HepG2 (cell line): Measurements from ENCODE around the gene TTC6. TPM values are rescaled to one million over a fixed set of nuclear protein-coding genes. Genes with fewer than 3 reads are reported as not detected.

Source experiments
- BORCS8-MEF2B ChIP-seq: sonication (generic); formaldehyde crosslinking; IDR thresholded peaks from 2 replicates; pipeline ENCODE4 v1.8.0; 2022; ENCODE audit warnings: mild to moderate bottlenecking, missing genetic modification reagents
- CEBPG ChIP-seq: IDR thresholded peaks from 2 replicates; pipeline ENCODE4 v1.6.1; 2016
- ETV5 ChIP-seq: IDR thresholded peaks from 2 replicates; pipeline ENCODE4 v1.6.1; 2018; ENCODE audit warnings: missing biosample characterization, missing genetic modification reagents, inconsistent platforms, borderline replicate concordance
- FOSL1 ChIP-seq: sonication (generic); formaldehyde crosslinking; IDR thresholded peaks from 2 replicates; pipeline ENCODE4 v1.9.0; 2021; ENCODE audit warnings: missing genetic modification reagents, borderline replicate concordance
- KAT7 ChIP-seq: IDR thresholded peaks from 2 replicates; pipeline ENCODE4 v1.6.1; 2018; ENCODE audit warnings: borderline replicate concordance, missing compliant biosample characterization
- KMT2A ChIP-seq: sonication (generic); formaldehyde crosslinking; IDR thresholded peaks from 2 replicates; pipeline ENCODE4 v1.4.0; 2020; ENCODE audit warnings: missing genetic modification reagents
- MAZ ChIP-seq, 2 experiments: sonication (generic) in 1 of 2; formaldehyde crosslinking in 1 of 2; IDR thresholded peaks; 2 replicates each; pipeline versions ENCODE4 v1.5.0 to v1.6.1; 2012 to 2020; ENCODE audit warnings: low read depth in 2 of 2, mild to moderate bottlenecking in 2 of 2, borderline replicate concordance in 1 of 2, improper control_type of control experiment in 1 of 2, low read length in 1 of 2, missing genetic modification reagents in 1 of 2, moderate library complexity in 1 of 2
- MTA1 ChIP-seq: sonication (generic); formaldehyde crosslinking; IDR thresholded peaks from 2 replicates; pipeline ENCODE4 v1.4.0; 2020; ENCODE audit warnings: missing genetic modification reagents, mild to moderate bottlenecking, borderline replicate concordance
- MXD4 ChIP-seq: IDR thresholded peaks from 2 replicates; pipeline ENCODE4 v1.6.1; 2016; ENCODE audit warnings: mild to moderate bottlenecking, missing biosample characterization, missing genetic modification reagents
- RBM39 ChIP-seq: fragments of 200-400 bp; formaldehyde crosslinking; IDR thresholded peaks from one replicate; pipeline ENCODE4 v1.6.1; 2018; ENCODE audit warnings: antibody characterized with exemption, mild to moderate bottlenecking, low read depth, low read length; ENCODE audit not compliant: poor library complexity, severe bottlenecking
- TBX3 ChIP-seq: fragments of 450-650 bp; IDR thresholded peaks from 2 replicates; pipeline ENCODE4 v1.6.1; 2017; ENCODE audit warnings: antibody characterized with exemption, mild to moderate bottlenecking, inconsistent platforms, borderline replicate concordance
- THAP11 ChIP-seq: IDR thresholded peaks from 2 replicates; pipeline ENCODE4 v1.6.1; 2016; ENCODE audit warnings: missing biosample characterization, missing genetic modification reagents
- ZFY ChIP-seq: sonication (generic); formaldehyde crosslinking; IDR thresholded peaks from 2 replicates; pipeline ENCODE4 v1.4.0; 2020; ENCODE audit warnings: missing genetic modification reagents
- ZNF318 ChIP-seq: sonication (generic); formaldehyde crosslinking; IDR thresholded peaks from 2 replicates; pipeline ENCODE4 v1.4.0; 2020; ENCODE audit warnings: mild to moderate bottlenecking, missing genetic modification reagents
- ZNF333 ChIP-seq: sonication (generic); formaldehyde crosslinking; IDR thresholded peaks from 2 replicates; pipeline ENCODE4 v1.4.0; 2020; ENCODE audit warnings: mild to moderate bottlenecking, missing genetic modification reagents, borderline replicate concordance
- ZNF354B ChIP-seq: sonication (generic); formaldehyde crosslinking; IDR thresholded peaks from 2 replicates; pipeline ENCODE4 v1.8.0; 2022; ENCODE audit warnings: mild to moderate bottlenecking, missing genetic modification reagents
- ZNF75D ChIP-seq: sonication (generic); formaldehyde crosslinking; IDR thresholded peaks from 2 replicates; pipeline ENCODE4 v1.8.1; 2023; ENCODE audit warnings: missing genetic modification reagents, mild to moderate bottlenecking, borderline replicate concordance
- ZNF766 ChIP-seq: sonication (generic); formaldehyde crosslinking; IDR thresholded peaks from 2 replicates; pipeline ENCODE4 v1.5.0; 2020; ENCODE audit warnings: missing genetic modification reagents, borderline replicate concordance
- polyA plus RNA-seq, 8 experiments: library from polyadenylated mRNA; depleted of rRNA in 3 of 8; stranded (reverse) in 7 of 8; unstranded in 1 of 8; fragments of >200 nt; fragmentation: Illumina TruSeq in 4 of 8; extraction: Trizol in 4 of 8; gene quantifications; 2 replicates each; pipeline versions ENCODE4 v1.2.1 to v1.2.3, GENCODE V29; 2011 to 2016; ENCODE audit warnings: low read depth in 4 of 8, missing spikeins in 1 of 8, mixed read lengths in 1 of 8; ENCODE audit not compliant: insufficient read depth in 1 of 8
- total RNA-seq, 5 experiments: library from RNA; depleted of rRNA; stranded (reverse); fragments of >200 nt; fragmentation: Illumina TruSeq; extraction: Trizol; gene quantifications; 2 replicates each; pipeline ENCODE4 v1.2.3, GENCODE V29; 2016; ENCODE audit warnings: low read depth in 1 of 5
- TF ChIP-seq, protein P1 (sequence below): sonication (generic); formaldehyde crosslinking; IDR thresholded peaks from 2 replicates; pipeline ENCODE4 v1.9.0; 2022; ENCODE audit warnings: missing genetic modification reagents, mild to moderate bottlenecking, borderline replicate concordance
- TF ChIP-seq, protein P2 (sequence below): sonication (generic); formaldehyde crosslinking; IDR thresholded peaks from 2 replicates; pipeline ENCODE4 v1.8.1; 2023; ENCODE audit warnings: mild to moderate bottlenecking, missing genetic modification reagents

The TTC6 gene
- total and polyA plus RNA-seq, 2 of the 13 experiments (the other 11 are each of a cell fraction or from before 2014, with no cell fraction given), result 9.3 to 27.4 TPM

DNA sequence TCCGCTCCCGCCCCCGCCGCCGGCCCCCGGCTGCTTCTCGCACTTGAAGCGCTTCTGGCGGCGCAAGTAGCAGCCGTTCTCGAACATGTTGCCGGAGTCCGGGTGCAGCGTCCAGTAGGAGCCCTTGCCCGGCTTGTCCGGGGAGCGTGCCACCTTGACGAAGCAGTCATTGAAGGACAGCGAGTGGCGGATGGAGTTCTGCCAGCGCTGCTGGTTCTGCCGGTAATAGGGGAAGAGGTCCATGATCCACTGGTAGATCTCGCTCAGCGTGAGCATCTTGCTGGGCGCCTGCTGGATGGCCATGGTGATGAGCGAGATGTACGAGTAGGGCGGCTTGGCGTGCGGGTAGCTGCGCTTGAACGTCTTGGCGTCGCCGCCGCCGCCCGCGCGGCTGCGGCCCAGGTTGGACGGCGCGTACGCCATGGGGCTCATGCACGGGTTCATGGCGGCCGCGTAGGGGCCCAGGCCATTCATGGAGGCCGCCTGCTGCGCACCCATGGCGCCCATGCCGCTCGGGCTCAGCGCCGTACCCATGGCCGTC lies 3.4 kb upstream of the TTC6 start (continued):
- TF ChIP-seq ZNF318 (CRISPR knock-in tag) (no peak), CEBPG (CRISPR knock-in tag) (no peak), KMT2A (CRISPR knock-in tag) (no peak), FOSL1 (no peak), BORCS8-MEF2B (CRISPR knock-in tag) (peak; percentile 12; the same call in 1 of the 2 replicates), ZNF354B (CRISPR knock-in tag) (no peak), THAP11 (CRISPR knock-in tag) (no peak), ZNF75D (no peak), MXD4 (CRISPR knock-in tag) (no peak), RBM39 (peak; percentile 5), ZFY (peak; percentile 2; the same call in 1 of the 2 replicates), MAZ (IDR thresholded peaks at IDR 0.05; ENCODE audit: borderline replicate concordance, low read depth, low read length) (no peak), MAZ (CRISPR knock-in tag; IDR thresholded peaks at IDR 0.05; ENCODE audit: low read depth) (0 out of 2 replicates have a peak, but pooled peaks have one; percentile 18), ETV5 (CRISPR knock-in tag) (no peak), TBX3 (no peak), ZNF766 (CRISPR knock-in tag) (no peak), ZNF333 (CRISPR knock-in tag) (peak; percentile 66; the same call in 1 of the 2 replicates), KAT7 (CRISPR knock-in tag) (no peak), MTA1 (CRISPR knock-in tag) (no peak; the same call in 1 of the 2 replicates)
- TF ChIP-seq, protein P1, sequence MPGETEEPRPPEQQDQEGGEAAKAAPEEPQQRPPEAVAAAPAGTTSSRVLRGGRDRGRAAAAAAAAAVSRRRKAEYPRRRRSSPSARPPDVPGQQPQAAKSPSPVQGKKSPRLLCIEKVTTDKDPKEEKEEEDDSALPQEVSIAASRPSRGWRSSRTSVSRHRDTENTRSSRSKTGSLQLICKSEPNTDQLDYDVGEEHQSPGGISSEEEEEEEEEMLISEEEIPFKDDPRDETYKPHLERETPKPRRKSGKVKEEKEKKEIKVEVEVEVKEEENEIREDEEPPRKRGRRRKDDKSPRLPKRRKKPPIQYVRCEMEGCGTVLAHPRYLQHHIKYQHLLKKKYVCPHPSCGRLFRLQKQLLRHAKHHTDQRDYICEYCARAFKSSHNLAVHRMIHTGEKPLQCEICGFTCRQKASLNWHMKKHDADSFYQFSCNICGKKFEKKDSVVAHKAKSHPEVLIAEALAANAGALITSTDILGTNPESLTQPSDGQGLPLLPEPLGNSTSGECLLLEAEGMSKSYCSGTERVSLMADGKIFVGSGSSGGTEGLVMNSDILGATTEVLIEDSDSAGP (CRISPR knock-in tag), result peak; percentile 12; the same call in 1 of the 2 replicates
- TF ChIP-seq, protein P2, sequence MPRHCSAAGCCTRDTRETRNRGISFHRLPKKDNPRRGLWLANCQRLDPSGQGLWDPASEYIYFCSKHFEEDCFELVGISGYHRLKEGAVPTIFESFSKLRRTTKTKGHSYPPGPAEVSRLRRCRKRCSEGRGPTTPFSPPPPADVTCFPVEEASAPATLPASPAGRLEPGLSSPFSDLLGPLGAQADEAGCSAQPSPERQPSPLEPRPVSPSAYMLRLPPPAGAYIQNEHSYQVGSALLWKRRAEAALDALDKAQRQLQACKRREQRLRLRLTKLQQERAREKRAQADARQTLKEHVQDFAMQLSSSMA, result no peak
